ENCODE measurements around the gene PDE6D.

Gene PDE6D

DNA sequence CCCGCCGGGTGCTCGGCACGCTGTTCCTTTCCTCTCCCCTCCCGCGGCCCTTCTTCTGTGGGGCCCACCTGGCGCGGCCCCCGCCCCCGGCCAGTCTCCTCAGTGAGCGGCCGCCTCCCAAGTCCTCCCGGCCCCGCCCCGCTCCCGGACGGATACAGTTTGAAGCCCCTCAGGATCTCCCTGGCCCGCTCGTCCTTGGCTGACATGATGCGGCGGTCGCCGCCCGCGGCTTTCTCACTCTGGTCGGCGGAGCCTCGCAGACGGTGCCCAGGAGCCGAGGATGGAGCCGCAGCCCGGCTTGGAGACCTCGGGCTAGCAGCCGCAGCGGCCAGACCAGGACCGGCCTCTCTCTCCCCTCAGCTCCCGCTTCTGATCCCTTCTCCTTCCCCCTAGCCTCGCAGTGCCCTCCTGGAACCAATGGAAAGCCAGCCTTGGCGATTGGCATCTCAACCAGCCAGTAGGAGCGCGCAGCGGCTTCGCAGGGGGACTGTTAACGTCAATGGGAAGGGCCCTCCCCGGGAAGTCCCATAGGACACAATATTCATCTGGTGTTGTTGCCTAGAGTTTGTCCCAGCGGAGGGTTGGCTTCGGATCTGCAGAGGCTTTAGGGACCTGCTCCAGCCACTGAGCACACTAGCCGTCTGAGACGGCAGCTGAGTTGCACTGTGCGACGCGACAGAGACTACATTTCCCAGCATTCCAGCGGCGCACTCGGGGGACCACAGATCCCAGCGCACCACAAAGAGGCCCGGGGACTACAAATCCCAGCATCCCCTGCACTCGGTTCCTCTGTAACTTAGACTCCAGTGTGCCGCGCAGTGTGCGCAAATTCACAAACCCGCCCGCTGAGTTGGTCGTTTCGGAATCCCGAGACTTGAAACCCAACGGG lies at the start of gene PDE6D:
PDE6D (minus strand) TSS at position 374 of the 889 bp plus-strand sequence; CDS start at position 206, 168 bp downstream.
- Mint-ChIP-seq H3K4me3 (peak within 1 kb of the TSS; percentile 100), H3K27me3 (no peaks in the 10 kb centered on the region), H3K27ac (peak within 1 kb of the TSS; percentile 99), H3K4me1 (ENCODE audit: low read depth) (peaks cover 55% of the 10 kb centered on the region), H3K36me3 (ENCODE audit: low read depth) (peaks cover 44% of the 10 kb centered on the region), H3K9me3 (no peaks in the 10 kb centered on the region)
- intact Hi-C loops (cut with micrococcal nuclease), result loop anchor here (2.0 to 5.0 kb wide), 3 partner anchors 60 to 770 kb away; partner anchors contain the start of genes EIF4E2 and TIGD1

DNA sequence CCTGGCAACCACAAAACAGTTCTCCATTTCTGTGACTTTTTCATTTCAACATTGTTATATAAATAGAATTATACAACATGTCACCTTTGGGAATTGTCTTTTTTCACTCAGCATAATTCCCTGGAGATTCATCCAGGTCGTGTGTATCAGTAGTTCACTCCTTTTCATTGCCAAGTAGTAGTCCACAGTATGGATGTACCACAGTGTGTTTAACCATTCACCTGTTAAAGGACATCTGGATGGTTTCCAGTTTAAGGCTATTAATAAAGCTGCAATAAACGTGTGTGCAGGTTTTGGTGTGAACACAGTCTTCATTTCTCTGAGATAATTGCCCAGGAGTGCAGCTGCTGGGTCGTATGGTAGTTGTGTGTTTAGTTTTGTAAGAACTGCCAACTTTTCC lies 40.8 kb upstream of the PDE6D start:
- Mint-ChIP-seq H3K9me3 (no peaks in the 10 kb centered on the region), H3K27me3 (no peaks in the 10 kb centered on the region), H3K27ac (no peak overlapping the region), H3K4me1 (ENCODE audit: low read depth) (no peaks in the 10 kb centered on the region), H3K4me3 (no peak overlapping the region), H3K36me3 (ENCODE audit: low read depth) (no peaks in the 10 kb centered on the region)
- intact Hi-C loops (cut with micrococcal nuclease), result no loop called here

DNA sequence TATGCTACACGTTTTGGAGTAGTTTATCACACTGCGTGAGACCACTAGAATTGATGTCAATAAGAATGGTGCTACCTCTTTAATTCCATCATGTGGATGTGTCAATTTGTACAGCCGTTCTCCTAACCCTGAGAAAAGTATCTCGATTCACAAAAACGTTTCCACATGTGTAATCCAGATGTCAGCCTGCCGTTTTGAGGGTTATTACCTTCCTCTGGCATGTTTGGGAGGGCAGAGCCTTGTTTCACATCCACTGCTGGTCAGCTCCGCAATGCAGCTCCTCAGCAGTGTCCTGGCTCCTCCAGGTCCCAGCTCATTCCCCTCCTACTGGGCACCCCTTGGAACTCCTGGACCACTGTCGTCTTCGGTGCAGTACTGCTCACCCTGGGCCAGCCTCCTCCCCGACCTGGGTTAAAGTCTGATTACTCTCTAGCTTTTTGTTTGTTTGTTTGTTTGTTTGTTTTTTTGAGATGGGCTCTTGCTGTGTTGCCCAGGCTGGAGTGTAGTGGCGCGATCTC lies 39.8 kb upstream of the PDE6D start:
- Mint-ChIP-seq H3K9me3 (no peaks in the 10 kb centered on the region), H3K27me3 (no peaks in the 10 kb centered on the region), H3K36me3 (ENCODE audit: low read depth) (no peaks in the 10 kb centered on the region), H3K4me3 (no peak overlapping the region), H3K4me1 (ENCODE audit: low read depth) (no peaks in the 10 kb centered on the region), H3K27ac (no peak overlapping the region)
- intact Hi-C loops (cut with micrococcal nuclease), result no loop called here

- intact Hi-C loops (cut with micrococcal nuclease), result no loop called here
Measured at GRCh38 chr2:231819447-231820042, 38.5 kb upstream of the PDE6D start.

GRCh38 chr2:231816327-231817026 lies 35.4 kb upstream of the PDE6D start:
- Mint-ChIP-seq H3K4me1 (ENCODE audit: low read depth) (no peaks in the 10 kb centered on the region), H3K27ac (no peak overlapping the region), H3K27me3 (no peaks in the 10 kb centered on the region), H3K36me3 (ENCODE audit: low read depth) (peaks cover 33% of the 10 kb centered on the region), H3K4me3 (no peak overlapping the region), H3K9me3 (no peaks in the 10 kb centered on the region)
- intact Hi-C loops (cut with micrococcal nuclease), result no loop called here

More at GRCh38 chr2:231819447-231820042, 38.5 kb upstream of the PDE6D start:
- H3K9me3 Mint-ChIP-seq, result no peaks in the 10 kb centered on the region
- no peak overlapping the region for H3K27ac Mint-ChIP-seq
- H3K4me3 Mint-ChIP-seq, result no peak overlapping the region
- no peaks in the 10 kb centered on the region for H3K27me3 Mint-ChIP-seq
- H3K36me3 Mint-ChIP-seq (ENCODE audit: low read depth), result peaks cover 5% of the 10 kb centered on the region
- no peaks in the 10 kb centered on the region for H3K4me1 Mint-ChIP-seq (ENCODE audit: low read depth)

DNA sequence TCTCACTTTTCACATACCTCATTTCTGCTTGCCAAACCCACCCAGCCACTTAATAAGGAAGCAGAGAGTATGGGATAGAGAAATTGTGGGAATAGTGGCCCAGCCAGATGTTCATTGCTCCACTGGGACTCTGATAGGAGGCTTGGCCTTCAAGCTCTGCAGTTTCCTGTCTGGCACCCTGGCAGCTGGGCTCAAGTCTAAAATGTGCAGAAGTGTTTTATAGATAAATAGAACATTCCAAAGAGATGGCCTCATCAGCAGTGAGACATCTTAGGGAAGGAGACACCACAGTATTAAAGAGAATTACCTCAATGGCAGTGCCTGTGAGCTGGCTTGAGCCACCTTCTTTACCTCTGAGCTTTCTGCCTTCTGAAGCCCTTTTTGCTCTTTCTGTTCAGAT lies 29.8 kb upstream of the PDE6D start:
- no peak overlapping the region for H3K27ac Mint-ChIP-seq
- H3K9me3 Mint-ChIP-seq, result no peaks in the 10 kb centered on the region
- no peaks in the 10 kb centered on the region for H3K27me3 Mint-ChIP-seq
- peaks cover 85% of the 10 kb centered on the region for H3K36me3 Mint-ChIP-seq (ENCODE audit: low read depth)
- H3K4me3 Mint-ChIP-seq, result no peak overlapping the region
- no peaks in the 10 kb centered on the region for H3K4me1 Mint-ChIP-seq (ENCODE audit: low read depth)
- intact Hi-C loops (cut with micrococcal nuclease), result no loop called here

- Mint-ChIP-seq H3K4me3 (no peak overlapping the region), H3K9me3 (no peaks in the 10 kb centered on the region), H3K4me1 (ENCODE audit: low read depth) (no peaks in the 10 kb centered on the region), H3K27me3 (no peaks in the 10 kb centered on the region), H3K36me3 (ENCODE audit: low read depth) (peaks cover 85% of the 10 kb centered on the region), H3K27ac (no peak overlapping the region)
- intact Hi-C loops (cut with micrococcal nuclease), result no loop called here
Measured at GRCh38 chr2:231807020-231807419, 25.9 kb upstream of the PDE6D start.

DNA sequence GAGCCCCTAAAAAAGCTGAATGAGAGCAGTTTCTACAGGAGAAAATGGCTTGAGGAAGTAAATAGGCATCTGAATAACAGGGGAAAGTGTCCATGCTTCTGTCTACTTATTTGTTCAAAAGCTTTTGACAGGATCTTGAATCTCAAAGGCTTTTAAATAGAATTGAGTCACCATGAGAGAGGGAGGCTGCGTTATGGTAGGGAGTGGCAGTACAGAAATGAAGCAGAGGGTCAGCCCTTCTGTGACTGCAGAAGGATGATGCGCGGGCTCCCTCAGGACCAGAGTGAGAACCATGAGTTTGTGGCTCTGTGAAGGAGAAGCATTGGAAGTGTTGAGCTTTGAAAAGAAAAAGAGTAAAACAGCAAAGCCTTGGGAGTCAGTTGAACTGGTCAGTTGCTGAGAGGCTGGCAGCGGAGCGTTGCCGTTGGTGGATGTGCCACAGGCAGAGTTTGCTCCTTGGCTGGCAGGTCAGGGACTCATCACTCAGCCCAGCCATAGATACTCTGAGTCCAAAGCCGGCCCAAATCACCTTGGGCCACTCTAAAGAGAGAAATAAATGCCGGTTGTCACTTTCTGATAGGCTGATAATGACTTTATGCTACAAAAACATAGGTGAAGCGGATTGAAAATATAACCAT lies 22.5 kb upstream of the PDE6D start:
- Mint-ChIP-seq H3K36me3 (ENCODE audit: low read depth) (peaks cover 86% of the 10 kb centered on the region), H3K27me3 (no peaks in the 10 kb centered on the region), H3K9me3 (no peaks in the 10 kb centered on the region), H3K27ac (no peak overlapping the region), H3K4me3 (no peak overlapping the region), H3K4me1 (ENCODE audit: low read depth) (no peaks in the 10 kb centered on the region)
- intact Hi-C loops (cut with micrococcal nuclease), result no loop called here

GRCh38 chr2:231800493-231801091 lies 19.5 kb upstream of the PDE6D start:
- H3K36me3 Mint-ChIP-seq (ENCODE audit: low read depth), result peaks cover 86% of the 10 kb centered on the region
- H3K4me1 Mint-ChIP-seq (ENCODE audit: low read depth), result no peaks in the 10 kb centered on the region
- H3K27ac Mint-ChIP-seq, result no peak overlapping the region
- intact Hi-C loops (cut with micrococcal nuclease), result no loop called here
- no peak overlapping the region for H3K4me3 Mint-ChIP-seq
- H3K27me3 Mint-ChIP-seq, result no peaks in the 10 kb centered on the region
- no peaks in the 10 kb centered on the region for H3K9me3 Mint-ChIP-seq

GRCh38 chr2:231795525-231796327 lies 14.6 kb upstream of the PDE6D start:
- Mint-ChIP-seq H3K9me3 (no peaks in the 10 kb centered on the region), H3K36me3 (ENCODE audit: low read depth) (peaks cover 96% of the 10 kb centered on the region)
- intact Hi-C loops (cut with micrococcal nuclease), result no loop called here

DNA sequence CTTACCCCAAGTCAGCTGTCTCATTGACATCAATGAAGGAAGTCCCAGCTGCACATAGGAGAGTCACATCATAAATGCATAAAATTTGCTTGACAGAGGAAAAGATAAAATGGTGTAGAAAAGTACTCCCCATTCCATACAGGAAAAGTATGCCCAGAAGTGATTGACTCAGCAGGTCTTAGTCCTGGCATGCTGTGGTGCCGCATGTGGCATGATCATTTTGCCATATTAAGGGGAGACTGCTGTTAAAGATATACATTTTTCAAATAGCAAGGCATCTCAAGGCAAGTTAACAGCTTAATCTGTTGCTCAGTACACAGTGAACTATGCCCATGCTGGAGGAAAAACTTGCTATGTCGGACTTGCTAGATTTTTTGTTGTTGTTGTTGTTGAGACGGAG lies 13.3 kb upstream of the PDE6D start:
- Mint-ChIP-seq H3K4me1 (ENCODE audit: low read depth) (peaks cover 8% of the 10 kb centered on the region), H3K27ac (no peak overlapping the region), H3K9me3 (no peaks in the 10 kb centered on the region), H3K36me3 (ENCODE audit: low read depth) (peaks cover 100% of the 10 kb centered on the region), H3K4me3 (no peak overlapping the region), H3K27me3 (no peaks in the 10 kb centered on the region)
- intact Hi-C loops (cut with micrococcal nuclease), result no loop called here

More at GRCh38 chr2:231795525-231796327, 14.6 kb upstream of the PDE6D start:
- no peaks in the 10 kb centered on the region for H3K27me3 Mint-ChIP-seq
- peaks cover 5% of the 10 kb centered on the region for H3K4me1 Mint-ChIP-seq (ENCODE audit: low read depth)
- H3K4me3 Mint-ChIP-seq, result no peak overlapping the region
- H3K27ac Mint-ChIP-seq, result no peak overlapping the region

GRCh38 chr2:231791107-231791506 lies 10.0 kb upstream of the PDE6D start:
- Mint-ChIP-seq H3K36me3 (ENCODE audit: low read depth) (peaks cover 93% of the 10 kb centered on the region), H3K27ac (no peak overlapping the region), H3K9me3 (no peaks in the 10 kb centered on the region), H3K4me3 (no peak overlapping the region), H3K4me1 (ENCODE audit: low read depth) (peaks cover 25% of the 10 kb centered on the region), H3K27me3 (no peaks in the 10 kb centered on the region)
- intact Hi-C loops (cut with micrococcal nuclease), result no loop called here

DNA sequence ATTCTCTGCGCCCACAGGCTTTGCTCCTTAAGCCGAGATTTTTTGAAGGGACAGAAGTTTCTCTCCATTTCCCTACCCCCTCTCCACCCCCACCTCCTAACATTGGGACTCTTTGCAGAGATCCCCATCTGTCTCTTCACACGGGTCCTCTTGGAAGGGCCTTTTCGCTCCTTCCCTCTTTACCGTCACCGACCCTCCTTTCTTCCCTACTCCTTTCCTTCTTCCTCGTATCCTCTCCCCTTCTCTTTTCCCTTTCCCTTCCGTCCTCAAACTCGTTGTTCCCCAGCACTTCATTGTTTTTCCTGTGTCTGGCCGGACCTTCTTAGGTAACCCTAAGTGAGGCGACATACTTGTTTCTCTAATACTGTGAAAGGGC lies 5.8 kb upstream of the PDE6D start:
- H3K4me1 Mint-ChIP-seq (ENCODE audit: low read depth), result peaks cover 62% of the 10 kb centered on the region
- no peaks in the 10 kb centered on the region for H3K9me3 Mint-ChIP-seq
- H3K4me3 Mint-ChIP-seq, result peak overlapping the region; percentile 76
- peak overlapping the region; percentile 71 for H3K27ac Mint-ChIP-seq
- intact Hi-C loops (cut with micrococcal nuclease), result no loop called here
- H3K36me3 Mint-ChIP-seq (ENCODE audit: low read depth), result peaks cover 68% of the 10 kb centered on the region
- H3K27me3 Mint-ChIP-seq, result no peaks in the 10 kb centered on the region

All from dendritic cell treated with granulocyte-macrophage colony-stimulating factor and Interleukin-4, amounts not matched to agents 40 ng/mL and 50 ng/mL, for 4 days (primary cell).